T-helper 2 cell treated with Interferon-gamma antibody and Interleukin-4, amounts not matched to agents 100 ng/mL and 5 ng/mL, for 36 hours (primary cell): Measurements from ENCODE around the gene PRDX1. TPM values are rescaled to one million over a fixed set of nuclear protein-coding genes. Genes with fewer than 3 reads are reported as not detected.

Experiments
- intact Hi-C: fragments of 100-400 bp; cut with micrococcal nuclease; formaldehyde crosslinking; loops from one replicate; pipeline ENCODE4 v1.15.1; 2023
- total RNA-seq: library from RNA; stranded (reverse); gene quantifications from 2 replicates; pipeline ENCODE4 v1.2.3, GENCODE V29; 2022

Gene PRDX1
- 437 and 470 TPM in 2 replicates for total RNA-seq

DNA sequence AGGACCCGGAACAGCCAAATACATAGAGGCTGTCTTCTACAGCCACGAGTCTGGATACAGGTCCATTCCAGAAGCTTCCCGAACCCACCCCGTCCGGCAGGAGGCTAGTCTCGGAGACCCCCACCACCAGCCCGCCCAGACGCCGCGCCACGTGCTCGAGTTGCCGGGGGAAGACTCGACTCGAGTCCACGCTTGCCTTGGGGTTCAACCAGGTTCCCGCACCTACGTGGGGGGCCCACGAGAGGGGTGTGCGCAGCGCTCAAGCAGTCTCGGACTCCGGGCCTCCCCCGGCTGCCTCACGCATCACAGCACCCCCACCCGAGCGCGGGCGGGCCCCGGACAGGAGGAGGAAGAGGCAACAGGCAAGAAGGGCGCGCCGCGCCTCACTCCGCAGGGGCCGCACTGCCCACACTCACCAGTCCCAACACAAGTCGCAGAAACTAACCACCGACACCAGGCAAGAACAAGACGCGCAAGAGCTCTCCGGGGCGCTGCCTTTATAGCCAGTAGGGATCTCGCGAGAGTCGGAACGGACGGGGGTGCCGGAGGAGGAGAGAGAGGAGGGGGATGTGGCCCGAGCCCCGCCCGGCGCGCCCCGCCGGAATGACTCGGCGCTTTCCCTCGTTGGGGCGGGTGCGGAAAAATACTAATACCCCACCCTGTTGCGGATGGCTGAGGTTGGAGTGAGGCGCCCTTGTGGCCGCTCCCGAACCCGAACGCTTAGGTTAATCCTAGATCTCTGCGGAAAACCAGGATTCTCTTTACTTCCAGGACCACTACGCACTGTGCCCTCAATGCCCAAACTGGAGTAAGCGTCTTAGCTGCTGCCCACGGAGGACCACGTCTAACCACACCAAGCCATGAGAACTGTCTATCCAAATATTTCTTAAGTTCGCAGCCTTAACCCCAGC is at the start of gene PRDX1:
TSS of gene PRDX1 (minus strand) at position 472 of the 911 bp plus-strand sequence. CDS start 2,841 bp downstream, outside the sequence.
- intact Hi-C loops: loop anchor here (1.0 to 2.0 kb wide), 6 partner anchors 21 to 218 kb away; partner anchors contain the start of genes CCDC163, GPBP1L1, MMACHC and NASP

DNA sequence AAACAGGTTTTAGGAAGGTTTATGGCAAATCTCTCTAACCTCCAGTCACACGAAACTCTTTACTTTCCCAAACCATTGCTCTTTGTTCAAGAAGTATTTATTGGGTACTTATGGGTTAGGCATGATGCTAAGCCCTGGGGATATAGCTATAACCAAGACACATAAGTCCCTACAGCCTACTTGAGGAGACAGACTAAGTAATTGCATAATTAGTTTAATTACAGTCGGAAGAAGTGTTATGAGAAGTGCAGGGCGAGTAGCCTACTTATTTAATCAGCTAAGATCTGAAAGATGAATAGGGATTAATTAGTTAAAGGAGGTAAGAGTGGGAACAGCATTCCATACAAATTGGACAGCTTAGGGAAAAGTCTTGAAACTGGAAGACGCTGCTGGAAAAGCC is 48.9 kb upstream of the PRDX1 start:
- intact Hi-C loops: loop anchor here (1.0 to 2.0 kb wide), 3 partner anchors 50 to 211 kb away; partner anchors contain the start of gene PRDX1

DNA sequence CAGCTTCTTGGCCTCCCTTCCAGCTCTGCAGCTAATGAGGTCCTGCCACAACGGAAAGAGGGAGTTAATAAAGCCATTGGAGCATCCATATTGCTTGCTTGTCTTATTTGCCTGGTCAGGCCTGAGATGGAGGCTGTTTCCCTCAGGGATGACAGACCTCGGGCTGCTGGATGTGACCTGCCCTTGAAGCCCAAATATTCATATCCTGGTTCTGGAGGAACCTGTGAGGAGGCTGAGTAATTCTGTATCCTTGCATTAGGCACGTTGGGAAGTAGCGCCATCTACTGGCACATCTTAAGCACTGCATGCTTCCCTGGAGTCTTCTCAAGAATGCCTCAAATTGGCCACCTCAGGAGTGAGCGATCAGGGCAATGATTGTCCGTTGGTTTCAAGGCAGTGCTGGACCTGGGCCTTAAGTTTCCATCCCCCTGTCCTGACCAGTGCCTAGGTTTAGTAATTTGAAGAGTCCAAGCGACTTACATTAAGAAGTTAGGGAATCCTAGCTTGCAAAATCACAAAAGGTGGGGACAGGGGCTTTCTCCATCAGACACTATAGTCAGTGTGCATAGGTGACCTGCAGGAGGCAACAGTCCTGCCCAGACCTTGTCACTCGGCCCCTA is 48.4 kb upstream of the PRDX1 start:
- intact Hi-C loops: loop anchor here (1.0 to 2.0 kb wide), 3 partner anchors 49 to 211 kb away; partner anchors contain the start of gene PRDX1

DNA sequence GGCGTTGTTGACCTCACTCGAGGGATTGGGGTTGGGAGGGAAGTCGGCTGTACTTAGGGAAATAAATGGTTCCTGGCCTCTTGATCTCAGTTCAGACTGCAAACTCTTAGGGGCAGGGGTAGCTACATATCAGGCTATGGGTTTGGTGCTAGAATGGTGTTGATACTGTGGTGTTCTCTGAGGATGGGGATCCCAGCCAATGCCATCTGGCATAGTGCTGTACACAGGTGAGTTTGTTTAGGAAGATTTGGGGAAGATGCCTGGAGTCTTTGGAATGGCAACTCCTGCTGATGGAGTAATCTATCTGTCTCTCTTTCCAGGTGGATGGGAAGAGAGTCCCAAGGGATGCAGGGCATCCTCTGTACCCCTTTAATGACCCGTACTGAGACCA is 47.9 kb upstream of the PRDX1 start:
- intact Hi-C loops: no loop called here

DNA sequence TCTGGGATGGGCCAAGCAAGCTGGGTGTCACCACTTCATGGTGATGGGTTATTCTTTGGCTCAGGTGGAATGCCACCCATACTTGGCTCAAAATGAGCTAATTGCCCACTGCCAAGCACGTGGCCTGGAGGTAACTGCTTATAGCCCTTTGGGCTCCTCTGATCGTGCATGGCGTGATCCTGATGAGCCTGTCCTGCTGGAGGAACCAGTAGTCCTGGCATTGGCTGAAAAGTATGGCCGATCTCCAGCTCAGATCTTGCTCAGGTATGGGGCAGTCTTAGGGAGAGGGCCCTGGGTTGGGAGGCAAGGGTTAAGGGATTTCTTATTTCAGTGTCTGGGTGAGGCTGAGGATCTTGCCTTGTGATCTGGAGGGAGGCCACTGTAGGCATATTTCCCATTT is 46.7 kb upstream of the PRDX1 start:
- intact Hi-C loops: no loop called here

DNA sequence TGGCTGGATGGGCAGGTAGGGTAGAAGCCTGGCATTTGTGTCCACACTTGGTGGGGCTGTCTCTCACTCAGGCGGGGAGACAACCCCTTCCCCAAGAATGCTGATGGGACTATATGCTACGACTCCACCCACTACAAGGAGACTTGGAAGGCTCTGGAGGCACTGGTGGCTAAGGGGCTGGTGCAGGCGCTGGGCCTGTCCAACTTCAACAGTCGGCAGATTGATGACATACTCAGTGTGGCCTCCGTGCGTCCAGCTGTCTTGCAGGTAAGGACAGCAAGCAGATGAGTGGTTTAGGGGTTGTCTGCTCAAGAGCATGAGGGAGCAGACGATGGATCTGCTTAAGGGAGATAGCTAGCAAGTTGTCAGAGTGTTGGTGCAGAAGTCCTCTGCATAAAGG is 46.2 kb upstream of the PRDX1 start:
- intact Hi-C loops: no loop called here

DNA sequence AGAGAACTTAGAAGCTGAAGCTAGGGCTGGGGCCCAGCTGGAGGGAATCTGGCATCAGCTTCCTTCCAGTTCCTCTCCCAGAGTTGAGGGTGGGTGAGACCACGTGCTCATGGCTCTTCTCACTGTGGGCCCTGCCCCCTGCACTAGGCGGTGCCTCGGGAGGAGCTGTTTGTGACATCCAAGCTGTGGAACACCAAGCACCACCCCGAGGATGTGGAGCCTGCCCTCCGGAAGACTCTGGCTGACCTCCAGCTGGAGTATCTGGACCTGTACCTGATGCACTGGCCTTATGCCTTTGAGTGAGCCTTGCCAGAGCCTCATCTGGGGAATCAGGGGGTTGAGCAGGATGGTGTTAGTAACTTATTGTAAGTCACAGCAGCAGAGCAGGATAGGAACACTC is 45.0 kb upstream of the PRDX1 start:
- intact Hi-C loops: no loop called here

DNA sequence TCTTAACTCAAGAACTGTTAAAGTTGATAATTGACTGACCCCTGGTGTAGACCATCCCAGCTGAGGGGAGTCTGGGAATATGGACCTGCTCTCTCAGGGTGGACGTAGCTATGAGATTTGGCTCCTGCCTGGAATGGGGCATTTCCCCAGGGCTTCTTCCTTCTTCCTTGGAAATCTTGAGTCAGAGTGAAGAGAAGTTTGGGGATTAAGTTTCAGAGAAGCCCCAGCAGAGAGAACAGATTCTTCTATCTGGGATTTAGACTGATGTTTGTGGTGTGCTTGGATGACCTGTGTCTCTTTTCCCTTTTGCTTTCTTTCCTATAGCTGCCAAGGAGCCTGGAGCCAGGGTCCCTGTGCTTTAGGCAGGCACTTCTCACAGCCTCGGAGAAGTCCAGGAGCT is 42.2 kb upstream of the PRDX1 start:
- intact Hi-C loops: no loop called here

DNA sequence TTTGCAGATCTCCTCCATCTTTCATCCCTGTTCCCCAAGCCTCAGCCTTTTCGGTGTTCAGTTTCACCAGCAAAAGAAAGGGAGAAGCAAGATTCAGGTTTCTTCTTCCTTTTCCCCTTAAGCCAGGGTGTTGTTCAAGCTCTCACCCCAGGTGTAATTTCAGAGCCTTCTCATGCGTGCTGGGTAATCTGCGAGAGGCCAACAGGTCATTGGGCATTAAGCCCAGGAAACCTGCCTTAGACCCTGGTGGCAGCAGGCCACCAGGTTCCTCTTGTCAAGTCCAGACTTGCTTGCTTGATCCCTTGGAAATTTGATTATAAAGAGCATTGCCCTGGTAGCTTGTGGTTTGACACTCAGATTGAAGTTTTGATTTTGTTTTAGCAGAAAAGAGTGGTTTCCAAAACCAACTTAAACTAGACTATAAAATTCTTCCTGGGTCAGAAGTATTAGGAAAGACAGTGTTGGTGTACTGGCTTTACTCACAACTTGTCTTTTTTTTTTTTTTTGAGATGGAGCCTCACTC is 35.8 kb upstream of the PRDX1 start:
- intact Hi-C loops: no loop called here

DNA sequence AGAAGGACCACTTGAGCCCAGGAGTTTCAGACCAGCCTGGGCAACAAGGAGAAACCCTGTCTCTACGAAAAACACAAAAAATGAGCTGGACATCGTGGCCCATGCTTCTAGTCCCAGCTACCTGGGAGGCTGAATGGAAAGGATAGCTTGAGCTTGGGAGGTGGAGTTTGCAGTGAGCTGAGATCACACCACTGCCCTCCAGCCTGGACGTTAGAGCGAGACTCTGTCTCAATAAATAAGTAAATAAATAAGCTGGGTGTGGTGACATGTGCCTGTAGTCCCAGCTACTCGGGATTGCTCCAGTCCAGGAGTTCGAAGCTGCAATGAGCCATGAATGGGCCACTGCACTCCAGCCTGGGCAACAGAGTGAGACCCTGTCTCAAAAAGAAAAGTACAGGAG is 32.5 kb upstream of the PRDX1 start:
- intact Hi-C loops: loop anchor here (5.0 kb wide), 1 partner anchor 212 kb away; the partner anchor contains the start of genes MUTYH and TOE1

DNA sequence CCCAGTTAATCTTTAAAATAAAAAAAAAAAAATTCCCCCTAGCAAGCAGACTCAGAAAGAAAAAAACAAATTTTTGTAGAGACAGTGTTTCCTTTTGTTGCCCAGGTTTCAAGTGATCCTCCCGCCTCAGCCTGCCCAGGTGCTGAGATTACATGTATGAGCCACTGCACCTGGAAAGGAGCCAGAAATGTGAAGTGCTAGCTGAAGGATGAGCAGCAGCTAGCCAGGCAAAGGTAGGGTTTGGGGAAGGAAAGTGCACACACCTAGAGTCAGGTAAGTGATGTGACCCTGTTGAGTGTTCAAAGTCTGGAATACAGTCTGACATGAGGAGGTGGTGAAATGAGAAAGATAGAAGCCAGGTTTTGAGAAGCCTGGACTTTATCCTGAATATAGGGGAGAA is 30.6 kb upstream of the PRDX1 start:
- intact Hi-C loops: loop anchor here (5.0 kb wide), 1 partner anchor 210 kb away; the partner anchor contains the start of genes MUTYH and TOE1

DNA sequence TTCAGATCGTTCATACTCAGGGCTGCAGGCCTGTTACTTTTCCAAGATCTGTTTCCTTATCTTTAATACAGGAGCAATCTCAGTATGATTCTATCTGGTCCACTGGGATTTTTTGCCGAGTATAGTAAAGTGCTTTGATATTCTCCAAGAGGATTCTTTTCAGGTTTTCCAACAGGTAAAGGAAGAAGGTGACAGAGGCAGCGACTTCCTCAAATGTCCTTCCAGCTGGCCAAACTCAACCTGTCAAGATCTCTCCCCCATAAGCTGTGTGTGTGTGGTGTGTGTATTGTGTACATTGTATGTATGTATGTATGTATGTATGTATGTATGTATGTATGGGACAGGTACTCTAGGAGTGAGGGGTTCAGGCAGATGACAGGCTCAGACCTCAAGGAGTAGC is 30.0 kb upstream of the PRDX1 start:
- intact Hi-C loops: loop anchor here (1.0 to 5.0 kb wide), 2 partner anchors 30 to 209 kb away; partner anchors contain the start of genes MUTYH, PRDX1 and TOE1

DNA sequence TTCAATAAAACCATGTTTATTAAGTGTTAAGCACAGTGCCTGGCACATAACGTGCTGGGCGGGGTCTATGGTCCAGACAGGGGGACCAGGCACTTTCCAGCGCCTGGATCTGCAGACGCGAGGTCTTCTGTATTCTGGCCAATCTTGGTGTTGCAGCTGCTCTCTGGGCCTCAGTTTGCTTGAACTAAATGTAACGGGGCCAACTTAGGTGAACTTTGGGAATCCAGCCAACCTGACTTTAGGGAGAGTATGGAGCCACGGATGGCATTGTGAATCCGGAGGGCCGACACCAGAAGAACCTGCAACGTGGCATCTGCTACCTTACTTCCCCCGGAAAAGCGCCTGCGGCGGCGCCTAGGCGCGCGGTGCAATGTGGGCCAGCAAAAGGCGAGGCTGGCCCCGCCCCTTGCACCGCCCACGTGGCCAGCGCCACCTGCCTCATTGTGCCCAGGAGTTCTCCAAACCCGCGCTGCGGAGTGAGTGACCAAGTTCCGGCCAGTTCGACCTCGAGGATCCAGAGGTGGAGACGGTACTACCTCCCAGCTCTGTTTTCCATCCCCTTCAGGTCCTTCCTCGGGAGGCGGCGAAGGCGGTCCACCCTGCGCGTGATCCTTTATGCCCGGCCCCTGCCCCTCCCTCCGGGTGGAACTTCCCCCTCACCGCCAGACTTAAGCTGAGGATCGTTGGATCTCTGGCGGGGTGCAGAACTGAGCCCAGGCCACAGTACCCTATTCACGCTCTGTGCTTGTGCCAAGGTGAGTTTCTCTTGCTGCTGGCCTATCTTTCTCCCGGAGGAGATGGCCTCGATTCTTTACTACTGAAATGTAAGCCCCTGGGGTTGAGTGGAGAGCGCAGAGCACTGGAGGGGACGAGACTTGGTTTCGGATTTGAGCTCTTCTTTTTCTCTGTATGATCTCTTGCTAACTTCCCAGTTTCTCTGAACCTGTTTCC is 29.0 kb upstream of the PRDX1 start, which contains the start of gene AKR1A1:
TSS of gene AKR1A1 (plus strand) at position 426 of the 951 bp plus-strand sequence. CDS start 10,969 bp downstream, outside the sequence.
- intact Hi-C loops: loop anchor here (1.0 to 5.0 kb wide), 4 partner anchors 29 to 208 kb away; partner anchors contain the start of genes CCDC163, MMACHC, MUTYH and PRDX1

DNA sequence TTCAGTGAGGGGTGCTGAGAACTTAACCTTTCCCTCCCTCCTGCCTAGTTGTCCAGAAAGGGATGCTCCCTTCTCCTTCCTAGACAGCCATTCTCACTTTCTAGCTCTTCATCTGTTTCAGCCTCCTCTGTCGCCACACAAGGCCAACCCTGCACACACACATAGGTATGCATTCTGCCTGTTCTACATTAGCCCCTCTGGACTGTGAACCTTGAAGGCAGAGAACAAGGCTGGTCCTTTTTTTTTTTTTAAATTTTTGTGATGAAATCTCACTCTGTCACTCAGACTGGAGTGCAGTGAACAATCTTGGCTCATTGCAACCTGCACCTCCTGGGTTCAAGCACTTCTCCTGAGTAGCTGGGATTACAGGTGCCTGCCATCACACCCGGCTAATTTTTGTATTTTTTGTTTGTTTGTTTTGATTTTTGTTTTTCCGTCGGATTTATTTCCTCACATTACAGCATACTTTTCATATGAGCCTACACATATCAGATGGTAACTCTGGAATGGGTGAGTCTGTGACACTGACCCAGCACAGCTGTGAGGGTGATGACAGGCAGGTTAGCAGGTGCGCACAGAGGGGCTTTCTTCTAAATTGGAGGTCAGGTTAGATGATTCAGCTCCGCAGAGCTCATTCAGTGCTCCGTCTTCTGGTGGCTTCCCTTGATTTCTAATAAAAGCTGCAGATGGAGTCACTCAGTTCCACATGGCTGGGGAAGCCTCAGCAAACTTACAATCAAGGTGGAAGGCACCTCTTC is 24.0 kb upstream of the PRDX1 start:
- intact Hi-C loops: no loop called here

DNA sequence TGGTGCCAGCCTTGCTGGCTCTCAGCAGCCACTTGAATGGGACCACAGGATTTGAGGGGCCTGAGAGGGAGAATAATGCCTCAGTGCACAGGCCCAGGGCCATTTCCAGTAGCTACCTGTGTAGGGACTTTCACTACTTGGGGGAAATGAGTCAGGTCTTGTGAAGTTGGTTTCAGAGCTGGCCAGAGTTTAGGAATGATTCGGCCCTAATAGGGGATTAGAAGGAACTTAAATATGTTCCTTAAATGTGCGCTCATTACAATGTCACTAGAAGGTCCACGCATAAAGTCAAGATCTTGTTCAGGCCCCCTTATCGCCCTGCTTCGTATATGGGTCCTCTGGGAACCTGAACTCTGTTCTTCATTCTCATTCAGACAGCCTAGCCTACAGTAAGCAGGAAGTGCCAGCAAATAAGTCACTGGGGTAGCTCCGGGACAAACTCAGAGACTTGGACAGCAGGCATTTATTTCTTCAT is 23.4 kb upstream of the PRDX1 start:
- intact Hi-C loops: no loop called here

DNA sequence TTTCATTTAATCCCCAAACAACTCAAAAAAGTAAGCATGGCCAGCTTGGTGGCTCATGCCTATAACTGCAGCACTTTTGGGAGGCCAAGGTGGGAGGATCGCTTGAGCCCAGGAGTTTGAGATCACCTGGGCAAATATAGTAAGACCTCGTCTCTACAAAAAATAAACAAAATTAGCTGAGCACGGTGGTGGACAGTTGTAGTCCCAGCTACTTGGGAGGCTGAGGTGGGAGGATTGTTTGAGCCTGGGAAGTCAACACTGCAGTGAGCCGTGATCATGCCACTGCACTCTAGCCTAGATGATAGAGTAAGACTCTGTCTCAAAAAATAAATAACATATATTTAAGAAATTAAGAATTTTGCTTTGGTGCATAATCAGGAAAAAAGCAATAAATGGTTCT is 22.8 kb upstream of the PRDX1 start:
- intact Hi-C loops: no loop called here

DNA sequence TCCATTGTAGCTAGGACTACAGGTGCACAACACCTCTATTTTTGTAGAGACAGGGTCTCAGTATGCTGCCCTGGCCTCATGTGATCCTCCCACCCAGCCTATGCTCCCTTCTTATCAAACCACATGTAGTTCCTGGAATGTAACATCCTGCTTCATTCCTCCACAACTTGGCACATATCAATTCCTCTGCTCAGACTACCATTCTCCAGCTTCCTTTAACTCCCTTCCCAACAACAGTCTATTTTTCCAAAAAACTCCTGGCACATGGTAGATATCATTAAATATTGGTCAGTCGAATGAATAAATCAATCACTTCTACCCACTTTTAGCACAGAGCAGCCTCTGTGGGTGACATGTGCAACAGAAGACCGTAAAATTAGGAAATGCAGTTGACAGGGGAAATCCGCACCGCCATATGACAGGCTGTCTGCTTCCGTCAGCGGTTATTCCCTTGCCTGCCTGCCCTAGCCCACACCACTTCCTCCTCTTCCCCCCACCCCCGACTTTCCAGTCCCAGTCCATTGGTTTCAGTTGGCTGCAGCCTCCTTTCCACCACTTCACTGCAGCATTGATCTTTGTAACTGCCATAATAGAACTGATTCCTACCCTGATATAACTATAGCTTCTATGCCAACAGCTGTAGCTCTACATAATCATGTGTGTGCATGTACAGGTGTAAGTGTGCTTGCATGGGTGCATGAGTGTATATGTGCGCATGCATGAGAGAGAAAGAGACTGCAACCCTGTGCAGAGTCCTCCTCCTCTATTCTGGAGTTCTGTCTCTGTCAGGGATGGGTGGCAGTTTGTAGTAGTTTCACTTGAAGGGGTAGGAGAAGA is 22.1 kb upstream of the PRDX1 start:
- intact Hi-C loops: no loop called here

DNA sequence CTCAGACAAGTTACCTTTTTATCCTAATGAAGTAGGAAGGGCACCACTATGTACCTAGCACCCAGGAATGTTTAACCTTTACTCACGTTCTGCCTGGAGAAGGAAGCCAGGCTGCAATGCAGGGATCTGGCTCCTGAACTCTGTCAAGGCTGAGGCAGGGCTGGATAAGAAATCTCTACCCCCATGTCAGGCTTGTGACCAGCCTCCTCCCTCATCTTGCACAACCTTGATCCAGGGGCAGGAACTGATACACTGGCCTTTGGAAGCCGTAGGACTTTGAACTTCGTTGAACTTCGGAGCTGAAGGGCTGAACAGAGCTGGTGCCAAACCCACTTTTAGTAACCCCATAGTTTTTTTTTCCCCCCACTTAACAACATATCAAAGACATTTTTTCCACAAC is 20.9 kb upstream of the PRDX1 start:
- intact Hi-C loops: no loop called here

DNA sequence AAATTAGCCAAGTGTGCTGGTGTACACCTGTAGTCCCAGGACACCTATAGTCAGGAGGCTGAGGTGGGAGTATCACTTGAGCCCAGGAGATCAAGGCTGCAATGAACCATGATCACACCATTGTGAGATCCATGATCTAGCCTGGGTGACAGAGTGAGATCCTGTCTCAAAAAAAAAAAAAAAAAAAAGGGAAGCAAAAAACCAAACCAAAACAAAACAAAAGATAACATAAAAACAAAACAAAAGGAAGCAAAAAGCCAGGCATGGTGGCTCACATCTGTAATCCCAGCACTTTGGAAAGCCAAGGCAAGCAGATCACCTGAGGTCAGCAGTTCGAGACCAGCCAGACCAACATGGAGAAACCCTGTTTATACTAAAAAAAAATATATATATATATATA is 19.5 kb upstream of the PRDX1 start:
- intact Hi-C loops: no loop called here
